Activated CD8-positive, alpha-beta T cell treated with anti-CD3 and anti-CD28 coated beads, Interleukin-2, amount 10 ng/mL, durations not matched to agents 7 days and 5 days (primary cell): ENCODE data around the gene FGFR4. TPM values are rescaled to one million over a fixed set of nuclear protein-coding genes. Genes with fewer than 3 reads are reported as not detected.

Source experiments
- ATAC-seq: fragments of 150-1000 bp; cut with Tn5 transposase; one replicate; pipeline ENCODE4 v1.10.0; 2021; ENCODE audit warnings: moderate library complexity
- CTCF ChIA-PET: fragments of 350-600 bp; sonication (Branson Sonifier 250); formaldehyde crosslinking; loops from one replicate; lab custom pipeline; 2021; ENCODE audit warnings: antibody characterized with exemption; lab: Charles Lee
- POLR2A ChIA-PET: fragments of 350-600 bp; sonication (Branson Sonifier 250); formaldehyde crosslinking; loops from one replicate; lab custom pipeline; 2021; ENCODE audit warnings: antibody characterized with exemption; lab: Charles Lee
- DNase-seq: peaks from one replicate; pipeline ENCODE4 v3.0.0-alpha.2; 2020
- H3K27ac Mint-ChIP-seq: one replicate; pipeline ENCODE4 v1.8.0; 2021; ENCODE audit warnings: mild to moderate bottlenecking, mixed read lengths
- H3K27me3 Mint-ChIP-seq: one replicate; pipeline ENCODE4 v1.8.0; 2021; ENCODE audit warnings: low read depth, mixed read lengths
- H3K36me3 Mint-ChIP-seq: one replicate; pipeline ENCODE4 v1.8.0; 2021; ENCODE audit warnings: low read depth, mixed read lengths
- H3K4me1 Mint-ChIP-seq: one replicate; pipeline ENCODE4 v1.8.0; 2021; ENCODE audit warnings: low read depth, mixed read lengths
- H3K4me3 Mint-ChIP-seq: one replicate; pipeline ENCODE4 v1.8.0; 2021; ENCODE audit warnings: mild to moderate bottlenecking, mixed read lengths
- H3K9me3 Mint-ChIP-seq: one replicate; pipeline ENCODE4 v1.8.0; 2022; ENCODE audit warnings: mixed read lengths; ENCODE audit not compliant: insufficient read depth
- total RNA-seq, 2 experiments: library from RNA; stranded (reverse); gene quantifications; one replicate each; pipeline ENCODE4 v1.2.3, GENCODE V29; 2021

FGFR4 gene
- total RNA-seq, 2 experiments from 2014 or later: 0.53 to 1.9 TPM

- Mint-ChIP-seq H3K36me3 (peaks cover 34% of the 10 kb centered on the region), H3K4me3 (peak overlapping the region; percentile 92), H3K27ac (peak overlapping the region; percentile 89), H3K9me3 (no peaks in the 10 kb centered on the region), H3K27me3 (no peaks in the 10 kb centered on the region), H3K4me1 (peaks cover 40% of the 10 kb centered on the region)
- ATAC-seq (no peak), DNase-seq (no peak)
- ChIA-PET POLR2A (interaction anchor here (1.3 kb wide), 1 partner anchor 21 kb away, joined by 5 read pairs; no protein-coding TSS in a partner anchor), CTCF (interaction anchor here (1.1 to 5.2 kb wide), 2 partner anchors 21 to 174 kb away, joined by 3 to 43 read pairs; no protein-coding TSS in a partner anchor)
Measured at GRCh38 chr5:177134697-177135225, 48.0 kb downstream of the FGFR4 start.

GRCh38 chr5:177140312-177140711, 53.6 kb downstream of the FGFR4 start:
- CTCF ChIA-PET: interaction anchor here (1.0 kb wide), 1 partner anchor 170 kb away, joined by 3 read pairs; no protein-coding TSS in a partner anchor
- ATAC-seq (no peak), DNase-seq (no peak)
- no peaks in the 10 kb centered on the region for H3K27me3 Mint-ChIP-seq
- H3K4me1 Mint-ChIP-seq: peaks cover 46% of the 10 kb centered on the region
- peaks cover 65% of the 10 kb centered on the region for H3K36me3 Mint-ChIP-seq
- H3K4me3 Mint-ChIP-seq: no peak overlapping the region
- POLR2A ChIA-PET: interaction anchor here (0.6 to 0.7 kb wide), 2 partner anchors 8 to 10 kb away, joined by 3 to 7 read pairs; no protein-coding TSS in a partner anchor
- H3K27ac Mint-ChIP-seq: peak overlapping the region; percentile 5
- H3K9me3 Mint-ChIP-seq: no peaks in the 10 kb centered on the region

- H3K36me3 Mint-ChIP-seq: peaks cover 57% of the 10 kb centered on the region
- H3K27me3 Mint-ChIP-seq: no peaks in the 10 kb centered on the region
- POLR2A ChIA-PET: no interaction called here
- H3K4me1 Mint-ChIP-seq: peaks cover 37% of the 10 kb centered on the region
- DNase-seq (no peak), ATAC-seq (no peak)
- CTCF ChIA-PET: interaction anchor here (0.7 to 1.0 kb wide), 2 partner anchors 27 to 28 kb away, joined by 3 read pairs; no protein-coding TSS in a partner anchor
- no peak overlapping the region for H3K27ac Mint-ChIP-seq
- H3K9me3 Mint-ChIP-seq: no peaks in the 10 kb centered on the region
- no peak overlapping the region for H3K4me3 Mint-ChIP-seq
Measured at GRCh38 chr5:177141496-177141895, 54.8 kb downstream of the FGFR4 start.

- ATAC-seq: no peak
- peaks cover 55% of the 10 kb centered on the region for H3K36me3 Mint-ChIP-seq
- DNase-seq: no peak
Measured at GRCh38 chr5:177142098-177142611, 55.4 kb downstream of the FGFR4 start.

GRCh38 chr5:177142778-177143177, 56.1 kb downstream of the FGFR4 start:
- no peak for ATAC-seq
- ChIA-PET POLR2A (interaction anchor here (0.6 kb wide), 1 partner anchor 49 kb away, joined by 3 read pairs; no protein-coding TSS in a partner anchor), CTCF (interaction anchor here (1.3 kb wide), 1 partner anchor 28 kb away, joined by 3 read pairs; no protein-coding TSS in a partner anchor)
- H3K9me3 Mint-ChIP-seq: no peaks in the 10 kb centered on the region
- peaks cover 26% of the 10 kb centered on the region for H3K4me1 Mint-ChIP-seq
- no peak overlapping the region for H3K4me3 Mint-ChIP-seq
- no peak for DNase-seq
- peaks cover 55% of the 10 kb centered on the region for H3K36me3 Mint-ChIP-seq
- H3K27me3 Mint-ChIP-seq: no peaks in the 10 kb centered on the region
- H3K27ac Mint-ChIP-seq: no peak overlapping the region

More at GRCh38 chr5:177142098-177142611, 55.4 kb downstream of the FGFR4 start:
- Mint-ChIP-seq H3K27ac (no peak overlapping the region), H3K4me3 (no peak overlapping the region), H3K4me1 (peaks cover 30% of the 10 kb centered on the region), H3K27me3 (no peaks in the 10 kb centered on the region), H3K9me3 (no peaks in the 10 kb centered on the region)
- CTCF ChIA-PET: interaction anchor here (1.0 to 1.3 kb wide), 2 partner anchors 27 to 28 kb away, joined by 3 read pairs; no protein-coding TSS in a partner anchor
- POLR2A ChIA-PET: no interaction called here

- no peak overlapping the region for H3K27ac Mint-ChIP-seq
- POLR2A ChIA-PET: no interaction called here
- no peak overlapping the region for H3K4me3 Mint-ChIP-seq
- no peaks in the 10 kb centered on the region for H3K27me3 Mint-ChIP-seq
- peaks cover 5% of the 10 kb centered on the region for H3K4me1 Mint-ChIP-seq
- CTCF ChIA-PET: no interaction called here
- no peaks in the 10 kb centered on the region for H3K9me3 Mint-ChIP-seq
- peaks cover 53% of the 10 kb centered on the region for H3K36me3 Mint-ChIP-seq
- DNase-seq: no peak
- no peak for ATAC-seq
Measured at GRCh38 chr5:177146891-177147638, 60.4 kb downstream of the FGFR4 start.

Other genes starting within 250 kb of the FGFR4 start
- gene HK3, start 187.6 kb upstream of the FGFR4 start, total RNA-seq: not detected
- 10 to 100 TPM; 49.4 to 53.0 TPM for gene UIMC1, start 80.1 kb upstream of the FGFR4 start, total RNA-seq
- gene ZNF346, start 64.2 kb upstream of the FGFR4 start, total RNA-seq: 10 to 100 TPM; 25.1 to 29.8 TPM
- gene NSD1, start 46.9 kb downstream of the FGFR4 start, total RNA-seq: 10 to 100 TPM; 91.8 to 98.4 TPM
- 10 to 100 TPM; 44.1 to 48.8 TPM for gene RAB24, start 216.8 kb downstream of the FGFR4 start, total RNA-seq
- gene PRELID1, start 216.9 kb downstream of the FGFR4 start, total RNA-seq: 100 to 1,000 TPM; 152 to 154 TPM
- 10 to 100 TPM; 93.2 to 96.9 TPM for gene MXD3, start 225.0 kb downstream of the FGFR4 start, total RNA-seq